ENCODE data around the gene TRAK1.

The TRAK1 gene

GRCh38 chr3:42157540-42158538 is 66.7 kb downstream of the TRAK1 start:
- DNase-seq (ENCODE audit: low spot score): no peak

- DNase-seq (ENCODE audit: low spot score): no peak
These were observed 68.0 kb downstream of the TRAK1 start for GRCh38 chr3:42159147-42159546.

DNA sequence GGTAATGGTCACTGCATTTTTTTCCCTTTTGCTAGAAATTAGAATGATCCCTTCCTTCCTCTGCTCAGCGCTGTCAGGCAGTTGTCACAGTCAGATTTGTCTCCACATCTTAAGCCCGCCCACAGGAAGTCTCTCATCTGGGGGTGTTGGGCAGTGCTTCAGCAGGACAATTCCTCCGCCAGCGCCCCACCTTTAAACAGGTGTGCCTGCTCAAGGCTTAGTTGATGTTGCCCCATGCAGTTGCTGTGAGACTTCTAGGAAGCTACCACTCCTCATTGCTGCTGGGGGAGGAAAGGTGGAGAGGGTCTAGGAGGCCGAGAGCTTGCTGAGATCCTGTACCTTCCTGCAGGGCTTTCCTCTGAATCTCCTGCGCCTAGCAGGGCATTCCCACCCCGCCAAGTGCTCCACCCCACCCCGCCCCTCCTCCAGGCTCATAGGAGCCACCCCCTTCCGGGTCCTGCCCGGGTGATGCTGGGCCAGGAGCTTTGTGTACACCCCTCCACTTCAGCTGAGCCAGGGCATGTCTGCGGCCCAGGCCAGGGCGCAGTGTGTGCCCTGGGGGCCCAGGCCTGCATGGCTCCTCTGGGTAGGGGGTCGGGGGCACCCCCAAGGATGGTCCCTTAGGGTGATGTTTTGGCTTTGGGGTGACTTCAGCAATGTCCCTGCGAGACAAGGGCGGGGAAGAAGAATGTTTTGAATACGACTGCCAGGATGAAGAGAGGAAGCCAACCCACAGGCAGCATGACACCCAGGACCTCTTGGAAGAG is 68.7 kb downstream of the TRAK1 start:
- DNase-seq (ENCODE audit: low spot score): peak; percentile 85

GRCh38 chr3:42161050-42161935 is 70.1 kb downstream of the TRAK1 start:
- DNase-seq (ENCODE audit: low spot score): no peak

DNA sequence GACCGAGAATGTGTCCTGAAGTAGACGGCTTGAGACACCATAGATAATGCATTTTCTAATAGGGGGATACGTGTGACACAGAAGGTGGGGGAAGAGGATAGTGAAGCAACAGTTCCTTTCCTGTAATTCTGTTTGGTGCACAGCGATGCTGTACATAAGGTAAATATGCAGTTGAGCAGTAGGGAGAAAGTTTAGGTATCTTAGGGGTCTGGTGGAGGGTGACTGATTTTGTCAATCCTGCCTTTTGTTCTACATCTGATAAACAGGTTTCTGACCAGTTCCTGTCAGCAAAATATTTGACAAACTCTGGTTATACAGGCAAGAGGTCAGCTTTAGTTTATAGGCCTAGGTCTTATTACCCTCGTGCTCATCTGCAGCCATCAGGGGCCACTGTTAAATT is 71.3 kb downstream of the TRAK1 start:
- DNase-seq (ENCODE audit: low spot score): no peak

DNA sequence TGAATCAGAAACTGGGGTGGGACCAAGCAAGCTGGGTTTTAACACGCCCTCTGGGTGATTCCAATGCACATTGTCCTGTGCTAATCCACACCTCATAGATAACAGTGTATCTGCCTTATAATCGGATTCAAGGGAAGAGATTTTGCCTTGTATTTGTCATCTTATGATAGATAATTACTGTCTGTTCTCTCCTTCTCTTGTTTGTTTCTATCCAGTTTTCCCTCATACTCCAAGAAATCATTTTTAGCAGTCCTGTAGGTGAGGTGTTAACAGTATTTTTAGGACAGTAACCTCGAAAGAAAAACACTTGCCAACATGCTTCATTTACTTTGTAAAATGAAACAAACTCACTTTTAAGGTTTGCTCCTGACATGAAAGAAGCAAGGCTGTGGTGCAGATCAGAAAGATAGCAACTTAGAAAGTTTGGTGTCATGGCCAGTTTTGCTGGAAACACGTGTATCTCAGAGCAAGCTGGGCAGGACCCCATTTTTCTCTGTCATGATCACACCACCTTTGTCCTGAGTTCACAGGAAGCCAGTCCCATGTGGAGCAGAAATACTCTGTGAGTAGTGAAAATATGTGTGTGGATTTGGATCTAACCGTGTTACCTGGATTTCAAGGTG is 72.6 kb downstream of the TRAK1 start:
- DNase-seq (ENCODE audit: low spot score): no peak

GRCh38 chr3:42164656-42165055 is 73.5 kb downstream of the TRAK1 start:
- DNase-seq (ENCODE audit: low spot score): no peak

DNA sequence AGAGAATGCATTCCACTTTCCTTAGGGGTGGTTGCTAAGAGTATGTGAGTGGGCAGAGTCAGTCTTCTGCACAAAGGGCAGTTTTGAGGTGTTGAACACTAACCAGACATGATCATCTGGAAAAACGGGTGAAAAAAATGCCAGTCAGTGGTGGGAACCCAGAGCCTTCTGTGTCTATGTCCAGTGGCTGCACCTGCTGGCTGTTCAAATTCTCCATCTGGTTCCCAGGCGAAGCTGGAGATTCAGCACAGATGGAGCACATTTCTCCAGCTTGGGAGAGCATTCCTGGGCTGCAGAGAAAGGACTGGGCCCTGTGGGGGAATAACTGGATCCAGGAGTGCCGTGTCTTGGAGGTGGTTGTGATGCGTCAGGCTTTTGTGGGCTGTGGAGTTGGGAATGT is 74.1 kb downstream of the TRAK1 start:
- no peak for DNase-seq (ENCODE audit: low spot score)

DNA sequence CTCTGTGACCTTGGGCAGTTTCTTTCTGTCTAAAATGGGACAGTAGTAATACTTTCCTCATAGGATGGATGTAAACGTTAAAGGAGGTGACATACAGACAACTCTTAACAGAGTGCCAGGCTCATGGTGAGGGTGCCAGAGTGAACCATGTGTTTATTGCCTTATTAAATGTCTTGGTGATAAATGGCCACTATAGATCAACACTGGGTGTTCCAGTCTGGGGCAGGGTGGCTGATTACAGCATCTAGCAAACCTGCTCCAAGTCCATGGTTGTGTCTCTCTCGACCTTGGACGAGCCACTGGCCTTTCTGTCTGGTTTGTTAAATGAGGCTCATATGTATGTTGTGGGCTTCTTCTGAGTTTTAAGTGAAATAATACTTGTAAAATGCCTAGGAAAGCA is 75.1 kb downstream of the TRAK1 start:
- DNase-seq (ENCODE audit: low spot score): no peak

- no peak for DNase-seq (ENCODE audit: low spot score)
These were observed 75.6 kb downstream of the TRAK1 start for GRCh38 chr3:42166662-42167300.

DNA sequence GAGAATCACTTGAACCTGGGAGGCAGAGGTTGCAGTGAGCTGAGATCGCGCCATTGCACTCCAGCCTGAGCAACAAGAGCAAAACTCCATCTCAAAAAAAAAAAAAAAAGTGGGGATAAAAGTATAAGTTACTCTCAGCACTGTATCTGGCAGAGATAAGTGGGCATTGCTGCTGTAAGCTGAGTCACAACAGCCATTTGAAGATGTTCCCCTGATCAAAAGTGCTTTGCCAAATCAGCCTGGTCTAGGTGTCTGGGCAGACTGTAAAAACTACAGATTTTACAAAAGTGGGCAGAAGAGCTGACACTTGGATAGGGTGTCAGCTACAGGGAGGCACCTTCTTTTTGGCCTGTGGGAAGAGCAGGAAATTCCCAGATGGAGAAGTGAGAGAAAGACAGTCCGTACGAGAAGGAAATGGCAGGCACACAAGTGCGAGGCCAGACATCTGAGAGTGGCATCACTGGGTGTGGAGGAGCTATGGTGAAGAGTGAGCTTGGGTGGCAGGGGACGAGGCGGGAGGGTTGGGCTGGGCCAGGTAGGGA is 78.5 kb downstream of the TRAK1 start:
- no peak for DNase-seq (ENCODE audit: low spot score)

- no peak for DNase-seq (ENCODE audit: low spot score)
These were observed 81.0 kb downstream of the TRAK1 start for GRCh38 chr3:42172047-42172654.

DNA sequence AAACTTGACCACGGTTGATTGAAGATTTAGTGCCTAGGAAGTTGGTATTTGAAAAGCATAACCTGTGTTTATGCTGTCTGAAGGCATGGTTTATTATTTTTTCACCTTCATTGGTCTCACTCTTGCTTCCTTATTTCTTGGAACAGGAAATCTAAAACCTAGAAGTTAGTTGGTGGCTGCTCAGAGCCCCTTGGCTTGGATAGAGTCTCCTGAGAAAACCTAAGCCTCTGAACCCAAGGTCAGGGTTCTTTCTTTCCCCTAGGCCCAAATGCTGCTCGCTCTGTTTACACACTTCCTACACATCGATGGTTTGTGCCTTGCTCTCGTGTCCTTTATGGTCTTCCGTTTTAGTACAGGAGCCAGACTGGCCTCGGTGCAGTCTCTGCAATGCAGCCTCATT is 82.2 kb downstream of the TRAK1 start:
- no peak for DNase-seq (ENCODE audit: low spot score)

DNA sequence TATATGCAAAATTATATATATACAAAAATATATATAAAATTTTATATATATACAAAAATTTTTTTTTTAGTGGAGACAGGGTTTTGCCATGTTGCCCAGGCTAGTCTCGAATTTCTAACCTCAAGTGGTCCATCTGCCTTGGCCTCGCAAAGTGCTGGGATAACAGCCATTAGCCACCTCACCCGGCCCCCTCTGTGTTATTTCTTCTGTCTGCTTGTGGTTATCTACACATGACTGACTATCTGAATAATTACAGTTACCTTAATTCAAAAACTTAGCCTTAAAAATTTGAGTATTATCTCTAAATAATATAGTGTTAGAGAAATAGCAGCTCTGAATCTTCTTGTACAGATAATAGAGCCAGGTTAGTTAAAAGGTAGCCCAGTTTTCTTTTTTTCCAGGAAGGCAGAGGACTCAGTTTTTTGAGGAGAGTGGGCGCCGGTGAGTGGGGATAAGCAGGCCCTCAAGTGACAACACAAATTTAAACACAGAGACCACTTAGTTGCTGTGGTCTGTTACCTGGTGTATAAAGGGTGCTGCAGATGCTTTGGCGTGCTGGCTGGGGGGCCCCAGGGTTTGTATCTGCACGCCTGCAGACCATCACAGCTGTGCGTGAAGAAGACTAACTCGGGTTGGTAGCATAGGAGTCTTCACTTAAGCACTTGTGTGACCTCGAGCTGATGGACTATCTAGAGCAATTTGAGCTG is 83.7 kb downstream of the TRAK1 start:
- DNase-seq (ENCODE audit: low spot score): no peak

DNA sequence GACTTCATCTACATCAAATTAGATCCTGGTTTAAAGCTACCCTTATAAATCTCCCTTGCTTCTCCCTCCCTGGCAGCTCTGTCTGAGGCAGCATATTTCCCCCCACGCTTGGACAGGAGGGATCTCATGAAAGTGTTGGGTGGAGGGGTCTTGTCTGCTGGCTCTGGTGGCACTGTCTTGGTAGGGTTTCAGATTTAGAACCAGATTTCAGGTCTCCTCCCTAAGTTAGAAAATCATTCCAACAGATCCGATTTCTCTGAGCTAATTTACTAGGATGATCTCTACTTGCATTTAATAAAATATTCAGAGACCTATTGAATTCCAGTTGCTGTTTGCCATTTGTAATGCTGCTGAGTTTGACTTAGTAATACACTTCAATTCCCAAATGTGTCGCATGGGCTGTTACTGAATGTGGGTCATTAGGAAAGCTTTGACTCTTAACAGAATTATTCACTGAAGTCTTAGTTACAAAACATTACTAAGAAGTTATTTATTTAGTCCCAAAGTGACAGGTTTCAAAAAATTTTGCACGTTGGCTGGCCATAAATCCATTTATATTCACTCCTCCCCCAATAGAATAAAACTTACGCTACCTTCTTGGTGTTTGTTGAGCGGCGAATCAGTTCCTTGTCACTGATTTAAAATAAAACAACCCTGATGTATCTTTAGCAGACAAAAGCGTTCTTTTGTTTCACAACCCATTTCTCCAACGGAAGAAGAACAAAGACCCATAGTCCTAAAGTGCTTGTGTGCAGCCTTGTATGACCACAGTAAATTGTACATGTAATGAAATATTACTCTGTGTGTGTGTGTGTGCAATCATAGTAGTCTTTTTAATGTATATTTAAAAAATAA is 84.5 kb downstream of the TRAK1 start:
- DNase-seq (ENCODE audit: low spot score): no peak

GRCh38 chr3:42176242-42177034 is 85.3 kb downstream of the TRAK1 start:
- DNase-seq (ENCODE audit: low spot score): no peak

DNA sequence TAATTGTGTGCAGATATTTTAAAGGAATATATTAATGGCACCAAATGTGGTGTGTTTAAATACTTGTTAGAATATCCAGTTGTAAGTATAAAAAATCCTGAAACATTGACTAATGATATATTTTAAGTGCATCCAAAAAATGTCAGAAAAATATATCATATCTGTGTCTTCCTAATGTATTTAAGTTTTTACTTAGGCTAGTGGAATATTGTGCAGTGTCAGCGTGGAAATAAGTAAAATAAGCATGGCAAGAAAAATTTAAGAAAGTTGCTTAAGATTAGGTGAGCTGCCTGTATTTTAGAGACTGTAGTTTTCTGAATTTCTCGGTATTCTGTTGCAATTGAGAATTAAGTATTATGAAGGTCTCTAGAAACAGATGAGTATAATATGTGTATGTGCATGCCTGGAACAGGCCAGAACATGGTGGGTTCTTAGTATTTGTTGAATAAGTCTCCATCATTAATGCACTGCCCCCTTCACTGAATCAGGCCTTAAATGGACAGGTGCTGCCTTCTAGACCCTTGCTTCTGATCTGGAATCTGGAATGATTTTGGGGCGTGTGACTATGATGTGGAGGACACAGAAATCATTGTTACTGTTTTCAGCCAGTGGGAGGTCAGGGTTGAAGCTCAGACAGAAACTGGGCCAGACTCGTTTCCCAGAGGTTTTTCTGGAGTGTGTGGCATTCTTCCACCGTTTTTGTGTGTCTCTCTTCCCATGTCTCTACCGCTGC is 86.1 kb downstream of the TRAK1 start:
- no peak for DNase-seq (ENCODE audit: low spot score)
